Thyroid gland (tissue), 4 donors: ENCODE measurements around the gene KMO.

Experiments
- CTCF ChIP-seq, 6 experiments: fragments of 200-600 bp in 3 of 6; fragments of 450-650 bp in 3 of 6; sonication (generic) in 3 of 6; IDR thresholded peaks; one replicate each; pipeline ENCODE4 v1.5.1; 2016 to 2019; ENCODE audit warnings: antibody characterized with exemption in 6 of 6, mild to moderate bottlenecking in 2 of 6, inconsistent platforms in 1 of 6, moderate library complexity in 1 of 6
- POLR2A ChIP-seq, 2 donors: fragments of 450-650 bp; IDR thresholded peaks; one replicate each; pipeline ENCODE4 v1.6.1; 2017; ENCODE audit warnings: antibody characterized with exemption in 2 of 2, mild to moderate bottlenecking in 2 of 2, moderate library complexity in 1 of 2

GRCh38 chr1:241551759-241552638, 19.8 kb downstream of the KMO start:
- TF ChIP-seq CTCF (IDR thresholded peaks at IDR 0.05) (no peak), POLR2A (IDR thresholded peaks at IDR 0.05) (no peak)
